Smooth muscle cell (in vitro differentiated cells): ENCODE results near the gene DEK. TPM values are rescaled to one million over a fixed set of nuclear protein-coding genes. Genes with fewer than 3 reads are reported as not detected.

Experiments
- DNase-seq: peaks from one replicate; lab custom pipeline; 2025; ENCODE audit not compliant: unreplicated experiment; lab: John Stamatoyannopoulos, UW
- H2AFZ ChIP-seq: fragments of 200-600 bp; sonication (generic); 2 replicates; pipeline ENCODE4 v1.6.0; 2016; ENCODE audit warnings: antibody characterized with exemption, low read depth, mild to moderate bottlenecking
- H3F3A ChIP-seq: fragments of 200-600 bp; sonication (generic); 2 replicates; pipeline ENCODE4 v1.6.0; 2017; ENCODE audit warnings: antibody characterized with exemption, low read depth
- H3K27ac ChIP-seq: fragments of 200-600 bp; sonication (generic); 2 replicates; pipeline ENCODE4 v1.5.1; 2016; ENCODE audit warnings: low read depth, mild to moderate bottlenecking
- H3K27me3 ChIP-seq: fragments of 200-600 bp; sonication (generic); 2 replicates; pipeline ENCODE4 v1.6.1; 2016; ENCODE audit warnings: low read depth, mild to moderate bottlenecking
- H3K36me3 ChIP-seq: fragments of 200-600 bp; sonication (generic); 2 replicates; pipeline ENCODE4 v1.5.1; 2016; ENCODE audit warnings: low read depth
- H3K4me1 ChIP-seq: fragments of 200-600 bp; sonication (generic); 2 replicates; pipeline ENCODE4 v1.5.1; 2016; ENCODE audit warnings: low read depth
- H3K4me2 ChIP-seq: fragments of 200-600 bp; sonication (generic); 2 replicates; pipeline ENCODE4 v1.6.0; 2016; ENCODE audit warnings: mild to moderate bottlenecking
- H3K4me3 ChIP-seq: fragments of 200-600 bp; sonication (generic); 2 replicates; pipeline ENCODE4 v1.5.1; 2016; ENCODE audit warnings: mild to moderate bottlenecking
- H3K79me2 ChIP-seq: fragments of 200-600 bp; sonication (generic); 2 replicates; pipeline ENCODE4 v1.6.0; 2016; ENCODE audit warnings: low read depth, mild to moderate bottlenecking
- H3K9ac ChIP-seq: fragments of 200-600 bp; sonication (generic); 2 replicates; pipeline ENCODE4 v1.6.0; 2016; ENCODE audit warnings: low read depth
- H3K9me3 ChIP-seq: fragments of 200-600 bp; sonication (generic); replicated peaks from 2 replicates; pipeline ENCODE4 v1.5.1; 2016; ENCODE audit warnings: low read depth
- H4K20me1 ChIP-seq: fragments of 200-600 bp; sonication (generic); 2 replicates; pipeline ENCODE4 v1.6.0; 2016; ENCODE audit warnings: low read depth
- WGBS: methylation state at CpG from one replicate; pipeline ENCODE4 v1.1.7; 2016; ENCODE audit warnings: low lambda C conversion rate; 5-methylcytosine and 5-hydroxymethylcytosine counted together
- polyA plus RNA-seq: library from polyadenylated mRNA; unstranded; fragments of >200 nt; fragmentation: Nextera tagmentation; extraction: Ambion mirVana; gene quantifications from 2 replicates; pipeline ENCODE4 v1.2.1, GENCODE V29; 2016
- total RNA-seq: library from RNA; depleted of rRNA; stranded (reverse); fragments of >200 nt; gene quantifications from 2 replicates; pipeline ENCODE4 v1.2.3, GENCODE V29; 2014
- TF ChIP-seq, protein P1 (sequence below): fragments of 200-600 bp; sonication (generic); IDR thresholded peaks from 2 replicates; pipeline ENCODE4 v1.5.1; 2017; ENCODE audit warnings: borderline replicate concordance, mild to moderate bottlenecking, antibody characterized with exemption; ENCODE audit not compliant: insufficient read depth, poor library complexity, severe bottlenecking

The DEK gene
- total and polyA plus RNA-seq, 2 experiments from 2014 or later, result 33.7 to 56.5 TPM

- H3K4me1 ChIP-seq, result peaks cover 16% of the 10 kb centered on the region
- under 1% methylated on average over 42 of the region's 50 CpGs for whole genome bisulfite sequencing
- DNase-seq, result no peak
Observed at GRCh38 chr6:18263418-18264218, 712 bp downstream of the DEK start.

DNA sequence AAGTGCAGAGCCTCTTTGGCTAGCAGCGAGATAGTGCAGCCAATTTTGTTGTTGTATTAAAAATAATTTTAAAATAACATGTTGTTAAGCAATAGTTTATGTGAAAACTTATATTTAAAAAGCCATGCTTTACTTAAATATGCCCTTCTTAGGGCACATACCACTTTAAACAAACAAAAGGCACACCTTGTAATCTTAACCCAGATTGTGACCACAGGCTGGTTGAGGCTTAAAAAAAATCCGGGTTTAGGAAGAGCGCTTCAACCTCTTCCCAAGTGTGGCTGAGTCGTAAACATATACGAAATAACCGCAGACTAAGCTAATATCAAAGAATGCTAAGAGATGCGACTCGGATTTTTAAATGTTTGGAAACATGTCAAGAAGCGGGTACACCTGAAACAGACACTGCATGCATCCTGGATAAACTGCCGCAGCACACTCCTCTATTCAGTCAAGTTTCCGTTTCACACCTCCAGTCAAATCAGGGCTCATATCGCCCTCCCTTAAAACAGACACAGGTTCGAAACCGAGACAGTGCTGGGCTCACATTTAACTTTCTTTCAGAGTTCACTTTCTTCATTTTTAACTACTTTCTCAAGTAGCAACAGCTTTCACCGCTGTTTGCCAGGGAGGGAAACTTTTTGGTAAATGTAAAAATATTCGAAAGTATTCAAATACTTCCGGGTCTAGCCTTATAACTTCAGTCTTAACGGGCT lies 1.5 kb downstream of the DEK start:
- H2AFZ ChIP-seq, result peak overlapping the region; percentile 58
- peak overlapping the region; percentile 1 for H3K27ac ChIP-seq
- 8% methylated on average over 18 of the region's 18 CpGs for WGBS
- H3K9me3 ChIP-seq, result no peaks in the 10 kb centered on the region
- no peaks in the 10 kb centered on the region for H3K27me3 ChIP-seq
- H3K4me1 ChIP-seq, result peaks cover 16% of the 10 kb centered on the region
- H3K36me3 ChIP-seq, result no peaks in the 10 kb centered on the region
- peaks cover 8% of the 10 kb centered on the region for H3F3A ChIP-seq
- TF ChIP-seq, protein P1, sequence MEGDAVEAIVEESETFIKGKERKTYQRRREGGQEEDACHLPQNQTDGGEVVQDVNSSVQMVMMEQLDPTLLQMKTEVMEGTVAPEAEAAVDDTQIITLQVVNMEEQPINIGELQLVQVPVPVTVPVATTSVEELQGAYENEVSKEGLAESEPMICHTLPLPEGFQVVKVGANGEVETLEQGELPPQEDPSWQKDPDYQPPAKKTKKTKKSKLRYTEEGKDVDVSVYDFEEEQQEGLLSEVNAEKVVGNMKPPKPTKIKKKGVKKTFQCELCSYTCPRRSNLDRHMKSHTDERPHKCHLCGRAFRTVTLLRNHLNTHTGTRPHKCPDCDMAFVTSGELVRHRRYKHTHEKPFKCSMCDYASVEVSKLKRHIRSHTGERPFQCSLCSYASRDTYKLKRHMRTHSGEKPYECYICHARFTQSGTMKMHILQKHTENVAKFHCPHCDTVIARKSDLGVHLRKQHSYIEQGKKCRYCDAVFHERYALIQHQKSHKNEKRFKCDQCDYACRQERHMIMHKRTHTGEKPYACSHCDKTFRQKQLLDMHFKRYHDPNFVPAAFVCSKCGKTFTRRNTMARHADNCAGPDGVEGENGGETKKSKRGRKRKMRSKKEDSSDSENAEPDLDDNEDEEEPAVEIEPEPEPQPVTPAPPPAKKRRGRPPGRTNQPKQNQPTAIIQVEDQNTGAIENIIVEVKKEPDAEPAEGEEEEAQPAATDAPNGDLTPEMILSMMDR, result no peak
- peak overlapping the region; percentile 88 for H3K4me3 ChIP-seq
- peak overlapping the region; percentile 90 for H3K4me2 ChIP-seq
- DNase-seq, result no peak
- H3K9ac ChIP-seq, result peak overlapping the region; percentile 93
- peaks cover 43% of the 10 kb centered on the region for H4K20me1 ChIP-seq
- H3K79me2 ChIP-seq, result peaks cover 60% of the 10 kb centered on the region

More at GRCh38 chr6:18263418-18264218, 712 bp downstream of the DEK start:
- Histone ChIP-seq H2AFZ (peak overlapping the region; percentile 58), H3K4me2 (peak overlapping the region; percentile 90), H3K9me3 (no peaks in the 10 kb centered on the region), H3F3A (peaks cover 8% of the 10 kb centered on the region), H3K27ac (peak overlapping the region; percentile 90), H3K36me3 (no peaks in the 10 kb centered on the region), H3K27me3 (no peaks in the 10 kb centered on the region), H4K20me1 (peaks cover 38% of the 10 kb centered on the region), H3K79me2 (peaks cover 52% of the 10 kb centered on the region), H3K9ac (peak overlapping the region; percentile 93), H3K4me3 (peak overlapping the region; percentile 88)
- TF ChIP-seq, protein P1, result no peak

GRCh38 chr6:18261877-18262276 lies 2.5 kb downstream of the DEK start:
- no peaks in the 10 kb centered on the region for H3K27me3 ChIP-seq
- no peak overlapping the region for H3K9ac ChIP-seq
- H3K4me2 ChIP-seq, result peak overlapping the region; percentile 90
- no peak overlapping the region for H3K4me3 ChIP-seq
- no peak overlapping the region for H3K27ac ChIP-seq
- TF ChIP-seq, protein P1, result no peak
- H3K79me2 ChIP-seq, result peaks cover 68% of the 10 kb centered on the region
- no peak for DNase-seq
- H3K36me3 ChIP-seq, result peaks cover 6% of the 10 kb centered on the region
- no peak overlapping the region for H2AFZ ChIP-seq
- H3K4me1 ChIP-seq, result peaks cover 16% of the 10 kb centered on the region
- H4K20me1 ChIP-seq, result peaks cover 43% of the 10 kb centered on the region
- WGBS, result 73% methylated on average over 6 of the region's 6 CpGs
- no peaks in the 10 kb centered on the region for H3K9me3 ChIP-seq
- H3F3A ChIP-seq, result peaks cover 8% of the 10 kb centered on the region
